IMR-90 (cell line): ENCODE measurements around the gene S1PR1. TPM values are rescaled to one million over a fixed set of nuclear protein-coding genes. Genes with fewer than 3 reads are reported as not detected.

Experiments used
- ATAC-seq: fragments of 200-7000 bp; cut with Tn5 transposase; 2 replicates; pipeline ENCODE4 v1.9.1; 2020; ENCODE audit warnings: low read depth, mild to moderate bottlenecking, moderate library complexity
- BruUV-seq: library from RNA; stranded (reverse); fragments of 400-500 nt; replicated peaks from 2 replicates; lab custom pipeline; 2021; lab: Mats Ljungman, UMichigan
- CTCF ChIA-PET: fragments of 300-600 bp; formaldehyde crosslinking; extraction: SDS; loops from one replicate; lab custom pipeline; 2021; ENCODE audit warnings: antibody characterized with exemption; lab: Yijun Ruan, JAX
- POLR2A ChIA-PET: fragments of 300-600 bp; sonication (Branson Sonifier 250); formaldehyde crosslinking; loops from one replicate; lab custom pipeline; 2022; ENCODE audit warnings: antibody characterized with exemption; ENCODE audit not compliant: unreplicated experiment; lab: Charles Lee
- DNase-seq: peaks from one replicate; pipeline ENCODE4 v3.0.0; 2013
- H2AFZ ChIP-seq: replicated peaks from 2 replicates; pipeline ENCODE3; 2013; ENCODE audit warnings: low read length, mild to moderate bottlenecking; ENCODE audit not compliant: poor library complexity
- H2AK5ac ChIP-seq: 2 replicates; pipeline ENCODE4 v1.6.1; 2013; ENCODE audit warnings: low read depth, low read length, inconsistent platforms
- H2AK9ac ChIP-seq: replicated peaks from 2 replicates; pipeline ENCODE3; 2013; ENCODE audit warnings: mild to moderate bottlenecking, low read depth, low read length, moderate library complexity; ENCODE audit not compliant: poor library complexity
- H2BK120ac ChIP-seq: 2 replicates; pipeline ENCODE4 v1.6.1; 2013; ENCODE audit warnings: low read depth, low read length, inconsistent platforms
- H2BK15ac ChIP-seq: 3 replicates; pipeline ENCODE4 v1.6.1; 2013; ENCODE audit warnings: low read depth, low read length, inconsistent platforms
- H2BK20ac ChIP-seq: 2 replicates; pipeline ENCODE4 v1.6.1; 2013; ENCODE audit warnings: low read depth, mild to moderate bottlenecking, inconsistent platforms, low read length, moderate library complexity
- H2BK5ac ChIP-seq: 2 replicates; pipeline ENCODE4 v1.6.1; 2013; ENCODE audit warnings: mild to moderate bottlenecking, low read depth, low read length, inconsistent platforms; ENCODE audit not compliant: poor library complexity, severe bottlenecking
- H3K14ac ChIP-seq: replicated peaks from 2 replicates; pipeline ENCODE4 v1.6.1; 2013; ENCODE audit warnings: low read depth, low read length, inconsistent platforms
- H3K18ac ChIP-seq: 2 replicates; pipeline ENCODE4 v1.6.1; 2013; ENCODE audit warnings: low read depth, low read length, control low read depth
- H3K23ac ChIP-seq: 2 replicates; pipeline ENCODE4 v1.6.1; 2013; ENCODE audit warnings: low read depth, low read length, inconsistent platforms
- H3K27ac ChIP-seq: 2 replicates; pipeline ENCODE4 v1.5.1; 2013; ENCODE audit warnings: mild to moderate bottlenecking, control low read depth, low read length; ENCODE audit not compliant: insufficient read depth
- H3K27me3 ChIP-seq: 2 replicates; pipeline ENCODE4 v1.6.1; 2013; ENCODE audit warnings: low read length; ENCODE audit not compliant: control insufficient read depth, insufficient read depth
- H3K36me3 ChIP-seq: 2 replicates; pipeline ENCODE4 v1.6.1; 2013; ENCODE audit warnings: low read length, mixed read lengths; ENCODE audit not compliant: control insufficient read depth, insufficient read depth
- H3K4ac ChIP-seq: 2 replicates; pipeline ENCODE4 v1.6.1; 2013; ENCODE audit warnings: low read depth, low read length, inconsistent platforms
- H3K4me1 ChIP-seq: 2 replicates; pipeline ENCODE4 v1.6.1; 2013; ENCODE audit warnings: low read length, mixed read lengths; ENCODE audit not compliant: control insufficient read depth, insufficient read depth
- H3K4me2 ChIP-seq: 2 replicates; pipeline ENCODE4 v1.6.1; 2013; ENCODE audit warnings: low read depth, mild to moderate bottlenecking, control low read depth, low read length, moderate library complexity
- H3K4me3 ChIP-seq: 2 replicates; pipeline ENCODE4 v1.5.1; 2013; ENCODE audit warnings: low read depth, mild to moderate bottlenecking, control low read depth, low read length, moderate library complexity; ENCODE audit not compliant: insufficient read depth
- H3K56ac ChIP-seq: 2 replicates; pipeline ENCODE4 v1.6.1; 2013; ENCODE audit warnings: low read length, inconsistent platforms; ENCODE audit not compliant: insufficient read depth; ENCODE audit errors: extremely low read depth
- H3K79me1 ChIP-seq, 2 experiments: 2 replicates each; pipeline ENCODE4 v1.6.1; 2013; ENCODE audit warnings: low read length in 2 of 2, inconsistent platforms in 1 of 2, low read depth in 1 of 2
- H3K9ac ChIP-seq: 2 replicates; pipeline ENCODE4 v1.6.1; 2013; ENCODE audit warnings: low read depth, low read length, control low read depth
- H3K9me1 ChIP-seq: 2 replicates; pipeline ENCODE4 v1.6.1; 2013; ENCODE audit warnings: low read length, inconsistent platforms; ENCODE audit not compliant: insufficient read depth
- H3K9me3 ChIP-seq: 2 replicates; pipeline ENCODE4 v1.6.1; 2013; ENCODE audit warnings: low read length; ENCODE audit not compliant: control insufficient read depth, insufficient read depth
- H4K20me1 ChIP-seq: 2 replicates; pipeline ENCODE4 v1.6.1; 2013; ENCODE audit warnings: low read length, inconsistent platforms; ENCODE audit not compliant: insufficient read depth
- H4K5ac ChIP-seq: 2 replicates; pipeline ENCODE4 v1.6.1; 2013; ENCODE audit warnings: mild to moderate bottlenecking, low read depth, low read length, control low read depth
- H4K8ac ChIP-seq, 2 experiments: 2 replicates each; pipeline ENCODE4 v1.6.1; 2013; ENCODE audit warnings: low read depth in 2 of 2, low read length in 2 of 2, control low read depth in 1 of 2, inconsistent platforms in 1 of 2
- H4K91ac ChIP-seq: 2 replicates; pipeline ENCODE4 v1.6.1; 2013; ENCODE audit warnings: low read depth, low read length, inconsistent platforms; ENCODE audit not compliant: insufficient read depth
- BHLHE40 ChIP-seq: fragments of 150-350 bp; IDR thresholded peaks from 2 replicates; pipeline ENCODE4 v1.6.1; 2016; ENCODE audit warnings: mild to moderate bottlenecking, low read depth, low read length
- CEBPB ChIP-seq: IDR thresholded peaks from 2 replicates; pipeline ENCODE4 v1.6.1; 2012; ENCODE audit warnings: low read depth, low read length, improper control_type of control experiment
- CHD1 ChIP-seq: IDR thresholded peaks from 2 replicates; pipeline ENCODE4 v1.6.1; 2012; ENCODE audit warnings: low read depth, low read length, improper control_type of control experiment
- CTCF ChIP-seq: conservative IDR thresholded peaks from 2 replicates; pipeline ENCODE4 v1.5.1; 2012; ENCODE audit warnings: mild to moderate bottlenecking, low read depth, low read length, improper control_type of control experiment
- ELK1 ChIP-seq: fragments of 150-350 bp; IDR thresholded peaks from 2 replicates; pipeline ENCODE4 v1.6.1; 2016; ENCODE audit warnings: low read depth, mild to moderate bottlenecking, low read length, moderate library complexity, borderline replicate concordance
- FOS ChIP-seq: fragments of 150-350 bp; IDR thresholded peaks from 2 replicates; pipeline ENCODE4 v1.6.1; 2016; ENCODE audit warnings: low read depth, low read length
- MAFK ChIP-seq: IDR thresholded peaks from 2 replicates; pipeline ENCODE4 v1.6.1; 2012; ENCODE audit warnings: low read depth, low read length, improper control_type of control experiment
- MAZ ChIP-seq: IDR thresholded peaks from 2 replicates; pipeline ENCODE4 v1.6.1; 2012; ENCODE audit warnings: low read depth, mild to moderate bottlenecking, low read length, improper control_type of control experiment, moderate library complexity, borderline replicate concordance
- MXI1 ChIP-seq: IDR thresholded peaks from 2 replicates; pipeline ENCODE4 v1.6.1; 2012; ENCODE audit warnings: low read depth, mild to moderate bottlenecking, low read length, moderate library complexity, borderline replicate concordance
- NFE2L2 ChIP-seq: fragments of 150-350 bp; IDR thresholded peaks from 2 replicates; pipeline ENCODE4 v1.6.1; 2016; ENCODE audit warnings: low read depth, mild to moderate bottlenecking, low read length
- POLR2A ChIP-seq: IDR thresholded peaks from 2 replicates; pipeline ENCODE4 v1.6.1; 2012; ENCODE audit warnings: mild to moderate bottlenecking, low read depth, low read length
- RAD21 ChIP-seq: IDR thresholded peaks from 2 replicates; pipeline ENCODE4 v1.6.1; 2012; ENCODE audit warnings: low read length, improper control_type of control experiment
- RCOR1 ChIP-seq: IDR thresholded peaks from 2 replicates; pipeline ENCODE4 v1.6.1; 2012; ENCODE audit warnings: mild to moderate bottlenecking, low read length, improper control_type of control experiment; ENCODE audit not compliant: insufficient replicate concordance
- RFX5 ChIP-seq: IDR thresholded peaks from 2 replicates; pipeline ENCODE4 v1.8.0; 2012; ENCODE audit warnings: low read depth, mild to moderate bottlenecking, low read length, moderate library complexity
- SMC3 ChIP-seq: fragments of 150-350 bp; IDR thresholded peaks from 2 replicates; pipeline ENCODE4 v1.6.1; 2016; ENCODE audit warnings: low read depth, mild to moderate bottlenecking, antibody characterized with exemption, low read length, moderate library complexity
- WGBS, 2 experiments: methylation state at CpG; one replicate each; pipeline versions ENCODE4 v1.1.5 to v1.1.7; 2013; ENCODE audit warnings: missing lambda C conversion rate in 2 of 2; ENCODE audit not compliant: insufficient read length in 1 of 2; ENCODE audit errors: extremely low coverage in 2 of 2; 5-methylcytosine and 5-hydroxymethylcytosine counted together
- dilution Hi-C: fragments of 300-500 bp; cut with HindIII; formaldehyde crosslinking; loops from one replicate; pipeline ENCODE4 v1.14.3; 2018; ENCODE audit warnings: low sequenced_read_pairs; ENCODE audit not compliant: unreplicated experiment
- in situ Hi-C: fragments of 300-500 bp; cut with MboI; formaldehyde crosslinking; loops from 3 replicates; pipeline ENCODE4 v1.14.3; 2019; ENCODE audit warnings: low sequenced_read_pairs, inconsistent platforms, mixed read lengths
- intact Hi-C: fragments of 100-400 bp; cut with micrococcal nuclease; formaldehyde crosslinking; loops from 2 replicates; pipeline ENCODE4 v1.10.0; 2022
- polyA plus RNA-seq, 3 experiments: library from polyadenylated mRNA; depleted of rRNA; stranded (reverse); fragments of >200 nt; gene quantifications; 2 replicates each; pipeline ENCODE4 v1.2.3, GENCODE V29; 2012; ENCODE audit warnings: low replicate concordance in 1 of 3
- total RNA-seq: library from RNA; depleted of rRNA; stranded (reverse); fragments of >200 nt; gene quantifications from 2 replicates; pipeline ENCODE4 v1.2.3, GENCODE V29; 2012
- TF ChIP-seq, protein P1 (sequence below): fragments of 150-350 bp; IDR thresholded peaks from 2 replicates; pipeline ENCODE4 v1.6.1; 2017; ENCODE audit warnings: mild to moderate bottlenecking, antibody characterized with exemption, low read length, low read depth

The S1PR1 gene
- total and polyA plus RNA-seq, 2 of the 4 experiments (the other 2 are of a cell fraction), result 12.9 to 15.6 TPM

GRCh38 chr1:101262060-101262459 is 25.2 kb downstream of the S1PR1 start:
- Histone ChIP-seq H3K4ac (no peak overlapping the region), H3K4me2 (no peak overlapping the region), H2BK120ac (no peak overlapping the region), H3K4me3 (no peak overlapping the region), H3K79me1 (no peaks in the 10 kb centered on the region), H3K27me3 (no peaks in the 10 kb centered on the region; the same call in 1 of the 2 replicates), H4K8ac (no peak overlapping the region), H3K9me1 (no peaks in the 10 kb centered on the region), H3K9ac (no peak overlapping the region), H4K20me1 (no peaks in the 10 kb centered on the region), H3K56ac (no peak overlapping the region), H2AK9ac (no peak overlapping the region), H3K23ac (no peak overlapping the region), H2BK5ac (no peak overlapping the region), H2BK15ac (no peak overlapping the region), H3K36me3 (no peaks in the 10 kb centered on the region), H3K9me3 (no peaks in the 10 kb centered on the region), H2BK20ac (no peak overlapping the region), H4K5ac (no peak overlapping the region), H4K91ac (no peak overlapping the region), H3K18ac (no peak overlapping the region), H2AK5ac (no peak overlapping the region), H3K14ac (no peak overlapping the region), H2AFZ (no peak overlapping the region), H3K4me1 (peaks cover 2% of the 10 kb centered on the region), H3K27ac (no peak overlapping the region)
- no CpG with 5 or more reads among the region's 4 CpGs for WGBS, 2 experiments
- ChIA-PET CTCF (interaction anchor here (1.1 kb wide), 1 partner anchor 24 kb away, joined by 3 read pairs; no protein-coding TSS in a partner anchor), POLR2A (no interaction called here)
- dilution Hi-C loops (no loop called here), in situ Hi-C loops (no loop called here), intact Hi-C loops (no loop called here)
- no peak for ATAC-seq
- TF ChIP-seq SMC3 (no peak), MXI1 (no peak), BHLHE40 (no peak), ELK1 (no peak), CHD1 (no peak), MAZ (no peak), RAD21 (no peak), FOS (no peak), RFX5 (no peak), NFE2L2 (no peak), CEBPB (no peak), CTCF (no peak), POLR2A (no peak), RCOR1 (no peak), MAFK (no peak)
- TF ChIP-seq, protein P1, sequence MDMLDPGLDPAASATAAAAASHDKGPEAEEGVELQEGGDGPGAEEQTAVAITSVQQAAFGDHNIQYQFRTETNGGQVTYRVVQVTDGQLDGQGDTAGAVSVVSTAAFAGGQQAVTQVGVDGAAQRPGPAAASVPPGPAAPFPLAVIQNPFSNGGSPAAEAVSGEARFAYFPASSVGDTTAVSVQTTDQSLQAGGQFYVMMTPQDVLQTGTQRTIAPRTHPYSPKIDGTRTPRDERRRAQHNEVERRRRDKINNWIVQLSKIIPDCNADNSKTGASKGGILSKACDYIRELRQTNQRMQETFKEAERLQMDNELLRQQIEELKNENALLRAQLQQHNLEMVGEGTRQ, result no peak
- DNase-seq, result no peak
- BruUV-seq, result no TSS peak
